SK-N-SH (cell line): ENCODE results near the gene SMARCC1.

ENCODE experiments used
- ELF1 ChIP-seq: IDR thresholded peaks from 2 replicates; pipeline ENCODE4 v1.4.0; 2012
- FOSL2 ChIP-seq: IDR thresholded peaks from 2 replicates; pipeline ENCODE4 v1.4.0; 2012; ENCODE audit warnings: low read depth, mild to moderate bottlenecking, moderate library complexity, borderline replicate concordance
- MEF2A ChIP-seq: IDR thresholded peaks from 2 replicates; pipeline ENCODE4 v1.4.0; 2012; ENCODE audit warnings: low read depth, borderline replicate concordance
- POLR2AphosphoS5 ChIP-seq: IDR thresholded peaks from 2 replicates; pipeline ENCODE4 v1.6.1; 2012; ENCODE audit warnings: low read depth, low read length
- TF ChIP-seq, protein P1 (sequence below): fragments of 200-600 bp; sonication (generic); IDR thresholded peaks from 2 replicates; pipeline ENCODE4 v1.6.1; 2017; ENCODE audit warnings: antibody characterized with exemption, mild to moderate bottlenecking, moderate library complexity
- TF ChIP-seq, protein P2 (sequence below): IDR thresholded peaks from 2 replicates; pipeline ENCODE4 v1.6.1; 2012; ENCODE audit warnings: mild to moderate bottlenecking, low read depth, low read length, moderate library complexity

DNA sequence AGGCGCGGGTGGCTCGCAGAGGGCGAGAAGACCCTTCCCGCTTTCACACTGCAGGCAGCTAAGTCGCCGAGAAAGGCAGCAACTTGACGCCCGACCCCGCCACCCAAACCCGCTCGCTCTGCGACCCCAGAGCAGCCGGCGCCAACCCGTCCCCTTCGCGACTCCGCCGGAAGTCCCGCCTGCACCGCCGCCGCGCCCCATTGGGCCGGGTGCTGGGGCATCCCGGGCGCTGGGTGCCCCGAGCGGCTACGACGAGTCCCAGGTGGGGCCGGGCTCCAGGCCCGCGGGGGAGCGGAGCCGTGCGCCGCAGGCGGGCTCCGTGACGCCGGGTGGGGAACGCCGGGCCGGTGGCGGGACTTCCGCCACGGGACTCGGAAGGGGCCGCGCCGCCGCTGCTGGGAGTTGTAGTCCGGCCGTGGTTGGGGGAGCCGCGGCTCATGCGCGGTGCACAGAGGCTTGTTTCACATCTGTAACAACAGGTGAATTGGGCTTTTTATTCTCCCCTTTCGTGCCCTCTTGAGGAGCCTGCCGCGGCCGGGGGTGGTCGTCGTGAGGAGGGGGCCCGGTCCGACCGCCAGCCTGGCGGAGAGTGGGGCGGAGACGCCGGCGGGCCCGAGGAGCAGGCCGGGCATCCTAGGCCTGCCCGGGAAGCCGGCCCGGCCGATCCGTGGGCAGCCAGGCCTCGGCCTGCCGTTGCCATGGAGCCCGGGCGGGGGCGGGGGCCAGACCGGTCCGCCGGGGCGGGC is 21.2 kb upstream of the SMARCC1 start, which contains the start of gene DHX30:
- TF ChIP-seq ELF1 (no peak; the same call in 1 of the 2 replicates), FOSL2 (no peak), MEF2A (no peak), POLR2AphosphoS5 (peak; percentile 52; the same call in 1 of the 2 replicates)
- TF ChIP-seq, protein P1, sequence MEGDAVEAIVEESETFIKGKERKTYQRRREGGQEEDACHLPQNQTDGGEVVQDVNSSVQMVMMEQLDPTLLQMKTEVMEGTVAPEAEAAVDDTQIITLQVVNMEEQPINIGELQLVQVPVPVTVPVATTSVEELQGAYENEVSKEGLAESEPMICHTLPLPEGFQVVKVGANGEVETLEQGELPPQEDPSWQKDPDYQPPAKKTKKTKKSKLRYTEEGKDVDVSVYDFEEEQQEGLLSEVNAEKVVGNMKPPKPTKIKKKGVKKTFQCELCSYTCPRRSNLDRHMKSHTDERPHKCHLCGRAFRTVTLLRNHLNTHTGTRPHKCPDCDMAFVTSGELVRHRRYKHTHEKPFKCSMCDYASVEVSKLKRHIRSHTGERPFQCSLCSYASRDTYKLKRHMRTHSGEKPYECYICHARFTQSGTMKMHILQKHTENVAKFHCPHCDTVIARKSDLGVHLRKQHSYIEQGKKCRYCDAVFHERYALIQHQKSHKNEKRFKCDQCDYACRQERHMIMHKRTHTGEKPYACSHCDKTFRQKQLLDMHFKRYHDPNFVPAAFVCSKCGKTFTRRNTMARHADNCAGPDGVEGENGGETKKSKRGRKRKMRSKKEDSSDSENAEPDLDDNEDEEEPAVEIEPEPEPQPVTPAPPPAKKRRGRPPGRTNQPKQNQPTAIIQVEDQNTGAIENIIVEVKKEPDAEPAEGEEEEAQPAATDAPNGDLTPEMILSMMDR = no peak
- TF ChIP-seq, protein P2, sequence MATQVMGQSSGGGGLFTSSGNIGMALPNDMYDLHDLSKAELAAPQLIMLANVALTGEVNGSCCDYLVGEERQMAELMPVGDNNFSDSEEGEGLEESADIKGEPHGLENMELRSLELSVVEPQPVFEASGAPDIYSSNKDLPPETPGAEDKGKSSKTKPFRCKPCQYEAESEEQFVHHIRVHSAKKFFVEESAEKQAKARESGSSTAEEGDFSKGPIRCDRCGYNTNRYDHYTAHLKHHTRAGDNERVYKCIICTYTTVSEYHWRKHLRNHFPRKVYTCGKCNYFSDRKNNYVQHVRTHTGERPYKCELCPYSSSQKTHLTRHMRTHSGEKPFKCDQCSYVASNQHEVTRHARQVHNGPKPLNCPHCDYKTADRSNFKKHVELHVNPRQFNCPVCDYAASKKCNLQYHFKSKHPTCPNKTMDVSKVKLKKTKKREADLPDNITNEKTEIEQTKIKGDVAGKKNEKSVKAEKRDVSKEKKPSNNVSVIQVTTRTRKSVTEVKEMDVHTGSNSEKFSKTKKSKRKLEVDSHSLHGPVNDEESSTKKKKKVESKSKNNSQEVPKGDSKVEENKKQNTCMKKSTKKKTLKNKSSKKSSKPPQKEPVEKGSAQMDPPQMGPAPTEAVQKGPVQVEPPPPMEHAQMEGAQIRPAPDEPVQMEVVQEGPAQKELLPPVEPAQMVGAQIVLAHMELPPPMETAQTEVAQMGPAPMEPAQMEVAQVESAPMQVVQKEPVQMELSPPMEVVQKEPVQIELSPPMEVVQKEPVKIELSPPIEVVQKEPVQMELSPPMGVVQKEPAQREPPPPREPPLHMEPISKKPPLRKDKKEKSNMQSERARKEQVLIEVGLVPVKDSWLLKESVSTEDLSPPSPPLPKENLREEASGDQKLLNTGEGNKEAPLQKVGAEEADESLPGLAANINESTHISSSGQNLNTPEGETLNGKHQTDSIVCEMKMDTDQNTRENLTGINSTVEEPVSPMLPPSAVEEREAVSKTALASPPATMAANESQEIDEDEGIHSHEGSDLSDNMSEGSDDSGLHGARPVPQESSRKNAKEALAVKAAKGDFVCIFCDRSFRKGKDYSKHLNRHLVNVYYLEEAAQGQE = no peak; the same call in 1 of the 2 replicates
